H1 (cell line): ENCODE results near the gene KRT23. TPM values are rescaled to one million over a fixed set of nuclear protein-coding genes. Genes with fewer than 3 reads are reported as not detected.

Experiments
- CTBP2 ChIP-seq: IDR thresholded peaks from 2 replicates; pipeline ENCODE4 v1.7.0; 2011; ENCODE audit warnings: borderline replicate concordance, mild to moderate bottlenecking, moderate library complexity, mixed read lengths, low read length; ENCODE audit not compliant: insufficient read depth, insufficient read length
- KDM5A ChIP-seq: fragments of 200-600 bp; IDR thresholded peaks from 2 replicates; pipeline ENCODE4 v1.7.1; 2012; ENCODE audit warnings: mild to moderate bottlenecking, low read length, inconsistent platforms, mixed read lengths
- NANOG ChIP-seq: IDR thresholded peaks from 2 replicates; pipeline ENCODE4 v1.6.1; 2011; ENCODE audit warnings: low read length, low read depth, mild to moderate bottlenecking, inconsistent platforms; ENCODE audit not compliant: insufficient read depth, poor library complexity, severe bottlenecking
- SAP30 ChIP-seq: fragments of 300-600 bp; sonication (generic); IDR thresholded peaks from 2 replicates; pipeline ENCODE4 v1.7.1; 2012; ENCODE audit warnings: low read length, moderate library complexity, mild to moderate bottlenecking, inconsistent platforms; ENCODE audit not compliant: insufficient read depth, insufficient replicate concordance
- SIRT6 ChIP-seq: IDR thresholded peaks from one replicate; pipeline ENCODE4 v1.7.1; 2012; ENCODE audit warnings: low read length, inconsistent platforms
- TCF12 ChIP-seq: IDR thresholded peaks from 2 replicates; pipeline ENCODE4 v1.6.1; 2011; ENCODE audit warnings: low read depth, mild to moderate bottlenecking, low read length
- TEAD4 ChIP-seq: IDR thresholded peaks from 2 replicates; pipeline ENCODE4 v1.6.1; 2012; ENCODE audit warnings: low read depth, low read length, inconsistent platforms, mixed read lengths
- polyA plus RNA-seq, 7 experiments: library from polyadenylated mRNA; depleted of rRNA in 3 of 7; stranded (reverse) in 5 of 7; unstranded in 2 of 7; fragments of >200 nt in 5 of 7; fragments of 200-250 nt in 2 of 7; gene quantifications; 1 replicate in 5 of 7; 2 replicates in 1 of 7; 4 replicates in 1 of 7; pipeline versions ENCODE4 v1.2.1 to v1.2.3, GENCODE V29; 2011 to 2013; ENCODE audit warnings: missing spikeins in 2 of 7, mixed read lengths in 2 of 7
- total RNA-seq: library from RNA; stranded (reverse); fragmentation: NEBNext Ultra II Directional; extraction: Animal tissue kit (Norgen Biotek cat#: 25700); gene quantifications from 2 replicates; pipeline ENCODE4 v1.2.1, GENCODE V29; 2021

KRT23 gene
- total and polyA plus RNA-seq, 2 of the 8 experiments (the other 6 are each of a cell fraction or from before 2014, with no cell fraction given) = not detected

DNA sequence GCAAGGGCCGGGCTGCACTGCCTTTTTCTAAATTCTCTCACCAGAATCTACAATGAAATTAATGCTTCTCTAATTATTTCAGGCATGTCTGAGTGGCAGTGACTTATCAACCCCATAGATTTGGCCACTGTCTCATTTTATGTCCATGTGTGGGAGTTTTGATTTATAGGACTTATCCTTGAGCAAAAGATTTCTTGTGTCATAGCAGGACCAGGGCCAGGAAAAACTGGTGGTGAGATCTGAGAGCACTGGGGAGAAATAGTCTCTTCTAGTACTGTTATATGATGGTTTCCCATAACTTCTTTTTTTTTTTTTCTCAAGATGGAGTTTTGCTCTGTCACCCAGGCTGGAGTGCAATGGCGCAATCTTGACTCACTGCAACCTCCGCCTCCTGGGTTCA, 1.5 kb upstream of the KRT23 start (continued):
- TF ChIP-seq NANOG = no peak
- no peak for TF ChIP-seq SIRT6
- no peak for TF ChIP-seq TCF12
- no peak for TF ChIP-seq TEAD4
- no peak for TF ChIP-seq KDM5A
- TF ChIP-seq SAP30 = no peak
- TF ChIP-seq CTBP2 = no peak
